ENCODE results near the gene TMEM203. TPM values are rescaled to one million over a fixed set of nuclear protein-coding genes. Genes with fewer than 3 reads are reported as not detected.

The TMEM203 gene
- total and polyA plus RNA-seq, 2 of the 4 experiments (the other 2 are of a cell fraction) = 18.8 to 40.6 TPM

DNA sequence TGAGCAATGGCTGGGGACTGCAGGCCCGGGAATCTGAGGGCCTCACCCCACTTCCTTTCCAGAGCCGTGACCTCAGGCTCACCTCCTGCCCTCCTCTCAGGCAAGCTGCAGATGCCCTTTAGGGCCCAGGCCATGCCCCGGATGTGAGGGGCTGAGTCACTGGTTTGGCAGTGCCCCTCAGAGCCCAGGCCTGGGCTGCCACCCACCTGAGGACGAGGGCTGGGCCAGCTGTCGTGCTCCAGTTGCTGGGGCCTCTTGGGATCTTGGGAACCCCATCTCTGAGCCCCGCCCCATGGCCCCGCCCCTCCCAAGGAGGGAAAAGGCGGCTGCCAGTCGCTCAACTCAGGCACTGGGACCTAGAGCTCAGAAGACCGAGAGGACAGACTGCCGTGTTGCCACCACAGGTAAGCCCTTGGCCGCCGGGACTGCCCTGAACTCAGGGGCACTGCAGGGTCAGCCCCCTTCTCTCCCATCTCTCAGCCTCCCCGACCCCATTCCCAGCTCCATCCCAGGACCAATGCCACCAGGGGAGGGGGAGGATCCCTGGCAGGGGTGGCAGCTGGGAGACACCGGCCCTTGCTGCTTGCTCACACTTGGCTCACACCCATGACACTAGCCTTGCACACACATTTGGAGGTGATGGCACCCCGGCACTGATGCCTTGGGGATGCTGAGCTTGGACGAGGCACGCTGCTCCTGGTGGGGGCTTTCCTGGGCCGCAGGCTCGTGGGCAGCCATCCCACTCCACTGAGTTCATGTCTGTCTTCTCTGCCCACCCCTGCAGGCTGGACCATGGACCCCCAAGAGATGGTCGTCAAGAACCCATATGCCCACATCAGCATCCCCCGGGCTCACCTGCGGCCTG lies 19.6 kb upstream of the TMEM203 start, which contains the start of gene CYSRT1:
Gene CYSRT1, plus strand, starts transcription at position 345 of the 865 bp plus-strand sequence. Its CDS starts 448 bp downstream, at position 793.
- H3K4me3 ChIP-seq (ENCODE audit: insufficient read depth, low read depth, low read length) = peak within 1 kb of the TSS; percentile 89
- H3K4me1 ChIP-seq (ENCODE audit: control insufficient read depth, insufficient read depth, low read length) = peaks cover 13% of the 10 kb centered on the region
- ATAC-seq (ENCODE audit: low read depth) (no peak), DNase-seq (no peak)
- H4K20me1 ChIP-seq (ENCODE audit: insufficient read depth, low read length) = no peaks in the 10 kb centered on the region
- H3K36me3 ChIP-seq (ENCODE audit: control insufficient read depth, insufficient read depth, low read length) = no peaks in the 10 kb centered on the region
- no peak within 1 kb of the TSS; the same call in 1 of the 2 replicates for H4K91ac ChIP-seq (ENCODE audit: insufficient read depth, low read depth, low read length)
- CTCF ChIA-PET = no interaction called here
- peak within 1 kb of the TSS; percentile 50 for H2AK9ac ChIP-seq (replicated peaks; ENCODE audit: low read depth, low read length, poor library complexity)
- no peak within 1 kb of the TSS for H3K18ac ChIP-seq (ENCODE audit: low read depth, low read length)
- H2BK5ac ChIP-seq (ENCODE audit: low read depth, low read length, poor library complexity, severe bottlenecking) = peak within 1 kb of the TSS; percentile 79
- intact Hi-C loops (cut with micrococcal nuclease) (no loop called here), dilution Hi-C loops (cut with HindIII; ENCODE audit: low sequenced_read_pairs, unreplicated experiment) (no loop called here), in situ Hi-C loops (cut with MboI; ENCODE audit: low sequenced_read_pairs) (loop anchor here (5.0 kb wide), 1 partner anchor 103 kb away; no protein-coding TSS in a partner anchor)
- peak within 1 kb of the TSS; percentile 89 for H4K5ac ChIP-seq (ENCODE audit: low read depth, low read length)
- 0 out of 2 replicates have a peak within 1 kb of the TSS, but pooled peaks have one; percentile 29 for H3K23ac ChIP-seq (ENCODE audit: low read depth, low read length)
- H3K27ac ChIP-seq (ENCODE audit: insufficient read depth, low read length) = peak within 1 kb of the TSS; percentile 96
- 0 out of 2 replicates have a peak within 1 kb of the TSS, but pooled peaks have one; percentile 44 for H3K14ac ChIP-seq (replicated peaks; ENCODE audit: low read depth, low read length)
- peak within 1 kb of the TSS; percentile 97 for H3K9ac ChIP-seq (ENCODE audit: low read depth, low read length)
- H3K9me1 ChIP-seq (ENCODE audit: insufficient read depth, low read length) = no peaks in the 10 kb centered on the region
- peak within 1 kb of the TSS; percentile 88 for H3K4me2 ChIP-seq (ENCODE audit: low read depth, low read length)
- peak within 1 kb of the TSS; percentile 93 for H2AFZ ChIP-seq (replicated peaks; ENCODE audit: low read length, poor library complexity)
- H4K8ac ChIP-seq (ENCODE audit: low read depth in 2 of 2, low read length in 2 of 2) = peak within 1 kb of the TSS; percentile 95
- no peak within 1 kb of the TSS for H2BK15ac ChIP-seq (ENCODE audit: low read depth, low read length)
- H3K56ac ChIP-seq (ENCODE audit: extremely low read depth, insufficient read depth, low read length) = no peak within 1 kb of the TSS
- peak within 1 kb of the TSS; percentile 88 for H3K4ac ChIP-seq (ENCODE audit: low read depth, low read length)
- H3K9me3 ChIP-seq (ENCODE audit: control insufficient read depth, insufficient read depth, low read length) = no peaks in the 10 kb centered on the region
- TF ChIP-seq BHLHE40 (IDR thresholded peaks at IDR 0.05; ENCODE audit: low read depth, low read length) = no peak
- TF ChIP-seq, protein P1, sequence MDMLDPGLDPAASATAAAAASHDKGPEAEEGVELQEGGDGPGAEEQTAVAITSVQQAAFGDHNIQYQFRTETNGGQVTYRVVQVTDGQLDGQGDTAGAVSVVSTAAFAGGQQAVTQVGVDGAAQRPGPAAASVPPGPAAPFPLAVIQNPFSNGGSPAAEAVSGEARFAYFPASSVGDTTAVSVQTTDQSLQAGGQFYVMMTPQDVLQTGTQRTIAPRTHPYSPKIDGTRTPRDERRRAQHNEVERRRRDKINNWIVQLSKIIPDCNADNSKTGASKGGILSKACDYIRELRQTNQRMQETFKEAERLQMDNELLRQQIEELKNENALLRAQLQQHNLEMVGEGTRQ (IDR thresholded peaks at IDR 0.05; ENCODE audit: low read depth, low read length) = no peak
- TF ChIP-seq, protein P2, sequence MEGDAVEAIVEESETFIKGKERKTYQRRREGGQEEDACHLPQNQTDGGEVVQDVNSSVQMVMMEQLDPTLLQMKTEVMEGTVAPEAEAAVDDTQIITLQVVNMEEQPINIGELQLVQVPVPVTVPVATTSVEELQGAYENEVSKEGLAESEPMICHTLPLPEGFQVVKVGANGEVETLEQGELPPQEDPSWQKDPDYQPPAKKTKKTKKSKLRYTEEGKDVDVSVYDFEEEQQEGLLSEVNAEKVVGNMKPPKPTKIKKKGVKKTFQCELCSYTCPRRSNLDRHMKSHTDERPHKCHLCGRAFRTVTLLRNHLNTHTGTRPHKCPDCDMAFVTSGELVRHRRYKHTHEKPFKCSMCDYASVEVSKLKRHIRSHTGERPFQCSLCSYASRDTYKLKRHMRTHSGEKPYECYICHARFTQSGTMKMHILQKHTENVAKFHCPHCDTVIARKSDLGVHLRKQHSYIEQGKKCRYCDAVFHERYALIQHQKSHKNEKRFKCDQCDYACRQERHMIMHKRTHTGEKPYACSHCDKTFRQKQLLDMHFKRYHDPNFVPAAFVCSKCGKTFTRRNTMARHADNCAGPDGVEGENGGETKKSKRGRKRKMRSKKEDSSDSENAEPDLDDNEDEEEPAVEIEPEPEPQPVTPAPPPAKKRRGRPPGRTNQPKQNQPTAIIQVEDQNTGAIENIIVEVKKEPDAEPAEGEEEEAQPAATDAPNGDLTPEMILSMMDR (conservative IDR thresholded peaks at IDR 0.05; ENCODE audit: low read depth, low read length) = no peak
- no peak for TF ChIP-seq MAZ (IDR thresholded peaks at IDR 0.05; ENCODE audit: borderline replicate concordance, low read depth, low read length)
- TF ChIP-seq SMC3 (IDR thresholded peaks at IDR 0.05; ENCODE audit: low read depth, low read length) = no peak
- TF ChIP-seq MXI1 (IDR thresholded peaks at IDR 0.05; ENCODE audit: borderline replicate concordance, low read depth, low read length) = no peak
- TF ChIP-seq RCOR1 (IDR thresholded peaks at IDR 0.05; ENCODE audit: insufficient replicate concordance, low read length) = no peak
- TF ChIP-seq MAFK (IDR thresholded peaks at IDR 0.05; ENCODE audit: low read depth, low read length) = no peak
- no peak for TF ChIP-seq RAD21 (IDR thresholded peaks at IDR 0.05; ENCODE audit: low read length)
- H2BK120ac ChIP-seq (ENCODE audit: low read depth, low read length) = no peak within 1 kb of the TSS
- POLR2A ChIA-PET (ENCODE audit: unreplicated experiment) = no interaction called here
- peak within 1 kb of the TSS; percentile 96 for H2AK5ac ChIP-seq (ENCODE audit: low read depth, low read length)
- H2BK20ac ChIP-seq (ENCODE audit: low read depth, low read length) = no peak within 1 kb of the TSS
- 52% methylated on average over 7 of the region's 23 CpGs; no CpG with 5 or more reads in 1 of the 2 experiments for WGBS, 2 experiments (ENCODE audit: extremely low coverage in 2 of 2, insufficient read length in 1 of 2)
- no peaks in the 10 kb centered on the region; the same call in 1 of the 2 replicates for H3K27me3 ChIP-seq (ENCODE audit: control insufficient read depth, insufficient read depth, low read length)
- BruUV-seq (replicated peaks) = no TSS peak
- no peaks in the 10 kb centered on the region for H3K79me1 ChIP-seq (ENCODE audit: low read depth in 1 of 2, low read length in 2 of 2)

Measured in IMR-90 (cell line).